Nucleus accumbens (tissue), 56 donors: ENCODE measurements around the gene CDCA4.
A peak's percentile ranks its signal among the peaks of the same experiment; 100 is the strongest.

Source experiments
- DNase-seq, 56 donors: peaks; one replicate each; lab custom pipeline; 2025; lab: John Stamatoyannopoulos, UW

The CDCA4 gene

GRCh38 chr14:104996032-104996431 is 24.9 kb downstream of the CDCA4 start:
- no peak for DNase-seq

- no peak for DNase-seq
Observed at GRCh38 chr14:104994978-104995377, 25.9 kb downstream of the CDCA4 start.

- DNase-seq, result no peak
Observed at GRCh38 chr14:104993808-104994591, 26.9 kb downstream of the CDCA4 start.

GRCh38 chr14:104993306-104993705 is 27.6 kb downstream of the CDCA4 start:
- DNase-seq, result no peak

GRCh38 chr14:104992501-104992900 is 28.4 kb downstream of the CDCA4 start:
- DNase-seq, result no peak

DNA sequence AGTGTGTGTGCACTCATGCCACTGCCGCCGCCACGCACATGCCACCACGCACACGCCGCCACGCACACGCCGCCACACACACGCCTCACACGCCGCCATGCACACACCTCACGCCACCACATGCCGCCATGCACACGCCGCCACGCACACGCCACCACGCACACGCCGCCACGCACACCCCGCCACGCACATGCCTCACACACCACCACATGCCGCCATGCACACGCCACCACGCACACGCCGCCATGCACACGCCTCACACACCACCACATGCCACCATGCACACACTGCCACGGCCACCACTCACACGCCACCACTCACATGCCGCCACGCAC is 29.0 kb downstream of the CDCA4 start:
- no peak for DNase-seq

- no peak for DNase-seq
Observed at GRCh38 chr14:104989951-104990303, 31.0 kb downstream of the CDCA4 start.

DNA sequence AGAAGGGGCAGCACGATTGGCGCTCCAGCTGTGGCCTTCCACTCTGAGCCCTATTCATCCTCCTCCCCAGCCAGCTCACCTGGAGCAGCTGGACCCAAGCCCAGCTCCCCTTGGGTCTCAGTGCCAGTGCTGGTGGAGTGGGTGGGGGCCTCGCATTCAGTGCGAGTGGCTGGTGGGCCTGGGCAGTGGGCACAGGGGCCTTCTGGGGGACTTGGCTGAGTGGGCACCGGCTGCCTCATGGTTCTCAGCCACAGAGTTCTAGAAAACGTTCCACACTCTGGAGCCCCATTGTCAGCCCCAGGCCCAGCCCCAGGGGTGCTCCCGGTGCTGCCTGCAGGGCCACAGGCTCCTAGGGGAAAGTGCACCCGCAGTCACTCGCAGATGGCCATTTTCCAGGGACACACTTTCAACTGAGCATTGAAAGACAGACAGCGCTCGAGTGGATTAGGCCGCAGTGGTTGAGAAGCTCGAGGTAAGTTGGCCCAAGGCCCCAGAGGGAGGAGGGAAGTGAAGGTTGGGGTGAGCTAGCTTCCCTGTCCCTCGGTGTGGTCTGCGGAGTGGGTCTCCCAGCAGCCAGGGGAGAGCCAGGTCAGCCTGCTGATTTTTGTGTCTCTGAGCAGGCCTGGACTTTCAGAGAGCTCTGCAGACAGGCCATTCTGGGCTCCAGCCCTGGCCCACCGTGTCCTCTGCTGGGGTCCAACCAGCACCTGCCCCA is 31.5 kb downstream of the CDCA4 start:
- no peak for DNase-seq

- DNase-seq, result no peak
Observed at GRCh38 chr14:104986487-104987164, 34.3 kb downstream of the CDCA4 start.

DNA sequence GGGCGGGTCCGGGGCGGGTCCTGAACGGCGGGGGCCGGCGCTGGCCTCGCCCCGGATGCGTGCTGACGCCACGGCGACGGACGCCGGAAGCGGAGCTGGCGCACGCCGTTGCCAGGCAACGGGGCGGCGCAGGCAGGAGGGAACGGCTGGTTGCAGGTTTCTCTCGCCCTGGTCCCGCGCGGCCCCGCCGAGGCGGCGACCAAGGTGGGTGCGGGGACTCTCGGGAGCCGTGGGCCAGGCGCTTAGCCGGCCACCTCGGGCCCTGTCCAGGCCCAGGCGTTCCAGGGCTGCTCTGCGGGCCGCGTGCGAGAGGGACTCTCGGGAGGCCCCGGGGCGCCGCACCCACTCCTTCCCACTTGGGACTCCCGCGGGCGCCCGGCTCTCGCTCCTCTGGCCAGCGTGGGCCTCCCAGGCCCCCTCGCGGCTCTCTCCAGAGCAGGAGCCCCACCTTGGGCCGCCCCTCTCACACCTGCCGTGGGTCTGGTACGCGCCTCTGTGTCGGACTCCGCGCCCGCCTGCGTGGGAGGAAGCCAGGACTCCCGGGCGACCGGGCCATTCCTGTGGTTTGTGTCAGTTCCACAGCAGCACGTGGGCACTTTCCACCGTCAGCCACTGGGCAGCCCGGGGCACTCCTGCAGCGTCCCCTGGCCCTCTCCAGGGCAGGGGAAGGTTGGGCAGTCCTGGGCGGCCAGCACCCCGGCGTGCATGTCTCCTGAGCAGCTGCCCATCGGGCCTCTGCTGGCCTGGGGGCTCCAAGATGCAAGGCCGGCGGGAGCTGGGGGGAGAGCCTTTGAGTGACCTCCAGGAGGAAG is 35.0 kb downstream of the CDCA4 start, which contains the start of gene CLBA1:
CLBA1 (plus strand) TSS at position 114 of the 812 bp plus-strand sequence; CDS start at position 758, 644 bp downstream.
- DNase-seq, result peak; percentile 27 to 94 (median 79)

DNA sequence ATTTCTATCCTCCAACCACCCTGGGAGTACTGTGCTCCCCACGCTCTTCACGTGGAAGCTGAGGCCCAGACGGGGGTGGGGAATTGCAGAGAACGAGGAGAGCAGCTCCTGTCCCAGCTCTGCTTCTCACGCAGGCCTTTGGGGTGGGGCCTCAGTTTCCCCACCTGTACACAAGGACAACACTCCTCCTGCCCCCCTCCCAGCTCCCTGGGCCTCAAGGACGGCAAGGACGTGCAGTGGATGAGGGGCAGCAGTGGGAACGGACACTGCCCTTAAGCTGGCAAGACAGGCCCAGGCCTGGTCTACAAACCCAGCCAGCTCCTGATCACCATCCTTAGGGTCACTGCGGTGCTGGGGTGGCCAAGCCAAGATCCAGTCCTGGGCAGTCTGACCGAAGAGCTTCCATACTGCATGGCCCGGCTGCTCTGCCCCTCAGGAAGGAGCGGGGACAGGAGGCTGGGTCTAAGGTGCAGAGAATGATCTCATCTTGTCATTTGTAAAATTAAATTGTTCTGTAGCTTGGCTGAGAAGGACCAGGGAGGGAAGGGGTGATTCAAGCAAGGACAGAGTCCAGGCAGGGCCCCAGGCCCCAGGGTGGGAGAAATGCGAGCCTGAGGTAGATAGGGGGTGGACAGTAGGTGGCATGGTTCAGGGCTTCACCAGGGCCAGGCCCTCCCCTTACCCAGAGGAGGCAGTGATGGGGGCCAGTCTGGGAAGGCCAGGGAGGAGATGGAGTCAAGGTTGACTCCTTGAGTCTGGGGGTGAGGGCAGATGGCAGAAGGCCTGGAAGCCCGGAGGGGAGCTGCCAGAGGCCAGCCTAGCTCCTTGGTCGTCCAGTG is 36.6 kb downstream of the CDCA4 start:
- no peak for DNase-seq

- DNase-seq, result no peak
Observed at GRCh38 chr14:104983231-104983721, 37.6 kb downstream of the CDCA4 start.

GRCh38 chr14:104982548-104983230 is 38.2 kb downstream of the CDCA4 start:
- DNase-seq, result no peak

GRCh38 chr14:104981699-104982541 is 39.0 kb downstream of the CDCA4 start:
- DNase-seq, result peak in 2 of 56 donors; percentile 23 to 28

DNA sequence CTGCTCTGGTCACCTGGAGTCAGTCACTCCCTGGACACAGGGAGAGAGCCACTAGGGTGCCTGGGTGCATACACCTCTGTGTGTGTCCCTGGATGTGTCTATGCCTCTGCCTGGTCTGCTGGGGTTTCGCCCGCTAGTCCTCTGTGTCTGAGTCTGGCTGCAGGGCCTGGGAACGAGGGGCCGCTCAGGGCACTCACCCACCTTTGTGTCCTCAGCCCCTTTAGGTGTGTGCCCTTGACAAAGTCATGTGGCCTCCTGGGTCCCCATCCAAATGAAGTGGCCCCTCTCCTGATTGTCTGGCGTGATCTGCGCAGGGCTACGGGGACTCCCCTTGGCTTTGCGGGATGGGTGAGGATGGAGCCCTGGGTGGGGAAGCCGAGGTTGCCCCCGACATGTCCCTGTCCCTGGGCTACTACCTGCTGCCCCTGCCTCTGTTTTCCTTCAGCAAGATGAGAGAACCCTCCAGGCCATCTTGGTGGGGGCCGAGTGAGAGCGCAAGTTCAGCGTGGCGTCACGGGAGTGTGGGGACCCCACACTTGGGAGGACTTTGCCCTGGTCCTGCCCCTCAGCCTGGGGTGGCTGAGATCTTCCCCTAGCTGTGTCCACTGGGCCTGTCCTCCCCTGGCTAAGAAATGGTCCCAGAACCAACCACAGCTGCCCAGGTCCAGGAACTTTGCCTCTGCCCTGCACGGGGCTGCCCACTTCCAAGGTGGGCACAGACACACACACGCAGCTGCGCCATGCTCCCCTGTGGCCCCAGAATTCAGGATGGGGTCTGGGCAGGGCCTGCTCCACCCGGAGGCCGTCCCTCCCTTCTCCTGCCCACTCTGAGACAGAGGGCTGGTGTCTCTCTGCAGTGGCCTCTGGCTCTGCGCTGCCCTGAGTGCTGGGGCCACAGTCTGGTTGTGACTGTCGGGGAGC is 40.0 kb downstream of the CDCA4 start:
- no peak for DNase-seq

GRCh38 chr14:104979758-104980610 is 40.9 kb downstream of the CDCA4 start:
- DNase-seq, result peak in 1 of 56 donors; percentile 24
